BLaER1 treated with 17β-estradiol and CSF1 and Interleukin-3, amounts not matched to agents 10 nM and 100 nM (cell line): ENCODE data around the gene STING1.
"Not testable (repeated sequence)": the region's sequence is repeated elsewhere in the genome, so short reads cannot be mapped to it uniquely, and the experiment has no call there.

ENCODE experiments used
- H3K27ac ChIP-seq, 11 experiments: shearing (Covaris generic); formaldehyde crosslinking; 2 replicates each; pipeline ENCODE4 v1.8.1; 2022
- H3K27me3 ChIP-seq, 11 experiments: shearing (Covaris generic); formaldehyde crosslinking; 2 replicates each; pipeline ENCODE4 v1.8.1; 2022
- H3K36me3 ChIP-seq, 11 experiments: shearing (Covaris generic); formaldehyde crosslinking; 2 replicates each; pipeline ENCODE4 v1.8.1; 2022
- H3K4me1 ChIP-seq, 10 experiments: shearing (Covaris generic); formaldehyde crosslinking; 2 replicates each; pipeline ENCODE4 v1.8.1; 2022
- H3K4me2 ChIP-seq, 11 experiments: shearing (Covaris generic); formaldehyde crosslinking; 2 replicates each; pipeline ENCODE4 v1.8.1; 2022
- H3K4me3 ChIP-seq, 10 experiments: shearing (Covaris generic); formaldehyde crosslinking; 2 replicates each; pipeline ENCODE4 v1.8.1; 2022
- H3K9ac ChIP-seq, 11 experiments: shearing (Covaris generic); formaldehyde crosslinking; 2 replicates each; pipeline ENCODE4 v1.8.1; 2022
- H3K9me3 ChIP-seq, 11 experiments: shearing (Covaris generic); formaldehyde crosslinking; replicated peaks in 1 of 11; 2 replicates each; pipeline ENCODE4 v1.8.1; 2022
- H4K20me1 ChIP-seq, 11 experiments: shearing (Covaris generic); formaldehyde crosslinking; 2 replicates each; pipeline ENCODE4 v1.8.1; 2022
- Cebpa-rat ChIP-seq, 11 experiments: shearing (Covaris generic); IDR thresholded peaks; 2 replicates each; pipeline ENCODE4 v1.8.1; 2022

Gene STING1

DNA sequence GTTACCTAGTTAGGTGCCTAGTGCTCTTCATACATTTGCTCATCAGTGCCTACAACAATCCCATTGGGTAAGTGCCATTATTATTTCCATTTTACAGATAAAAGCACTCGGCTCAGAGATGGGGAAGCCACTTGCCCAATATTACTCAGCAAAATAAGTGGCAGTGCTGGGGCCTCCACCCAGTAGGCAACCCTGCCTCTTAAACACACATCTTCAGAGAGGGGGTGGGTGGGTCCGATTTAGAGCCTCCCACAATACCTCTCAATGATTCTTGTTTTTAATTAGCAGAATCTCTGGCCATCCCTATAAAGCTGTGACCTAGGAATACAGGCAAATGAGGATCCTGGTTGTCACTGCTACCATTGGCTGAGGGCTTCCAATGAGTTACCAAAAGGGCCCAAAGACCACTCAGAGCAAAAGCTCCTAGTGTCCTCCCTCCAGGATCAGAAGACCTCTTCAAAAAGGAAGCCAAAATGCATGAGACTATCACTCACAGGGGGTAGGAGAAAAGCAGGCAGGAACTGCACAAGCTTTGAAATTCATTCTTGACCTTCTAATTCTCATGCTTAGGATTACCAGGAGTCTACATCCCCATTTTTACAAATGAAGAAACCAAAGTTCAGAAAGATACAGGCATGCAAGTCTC, 42.5 kb upstream of the STING1 start:
- TF ChIP-seq Cebpa-rat (IDR thresholded peaks at IDR 0.05) = no peak
- Histone ChIP-seq H3K27ac (peak overlapping the region in 9 of 11 experiments; percentile 11 to 68 (median 48); a peak in 16 of 22 replicates), H3K9me3 (peaks cover 4 to 9% (median 7%) of the 10 kb centered on the region in 11 experiments; a peak in 21 of 22 replicates), H3K27me3 (no peaks in the 10 kb centered on the region), H3K36me3 (no peaks in the 10 kb centered on the region), H3K4me2 (peak overlapping the region; percentile 57 to 95 (median 74)), H4K20me1 (no peaks in the 10 kb centered on the region), H3K4me3 (no peak overlapping the region), H3K4me1 (peaks cover 24 to 82% (median 65%) of the 10 kb centered on the region in 10 experiments), H3K9ac (peak overlapping the region in 7 of 11 experiments; percentile 19 to 61 (median 41); a peak in 7 of 22 replicates)

GRCh38 chr5:139524446-139524845, 41.9 kb upstream of the STING1 start:
- peak overlapping the region in 2 of 11 experiments; percentile 1 to 4; a peak in 1 of 22 replicates for H3K9ac ChIP-seq
- H3K36me3 ChIP-seq = no peaks in the 10 kb centered on the region
- peak overlapping the region; percentile 57 to 95 (median 74) for H3K4me2 ChIP-seq
- peaks cover 24 to 82% (median 65%) of the 10 kb centered on the region in 10 experiments for H3K4me1 ChIP-seq
- peaks cover 0 to 3% (median under 1%) of the 10 kb centered on the region in 11 experiments; a peak in 4 of 22 replicates for H3K9me3 ChIP-seq
- peak overlapping the region in 1 of 11 experiments; percentile 21; a peak in 1 of 22 replicates for H3K27ac ChIP-seq
- H3K27me3 ChIP-seq = no peaks in the 10 kb centered on the region
- H3K4me3 ChIP-seq = no peak overlapping the region
- H4K20me1 ChIP-seq = no peaks in the 10 kb centered on the region
- no peak for TF ChIP-seq Cebpa-rat (IDR thresholded peaks at IDR 0.05)

DNA sequence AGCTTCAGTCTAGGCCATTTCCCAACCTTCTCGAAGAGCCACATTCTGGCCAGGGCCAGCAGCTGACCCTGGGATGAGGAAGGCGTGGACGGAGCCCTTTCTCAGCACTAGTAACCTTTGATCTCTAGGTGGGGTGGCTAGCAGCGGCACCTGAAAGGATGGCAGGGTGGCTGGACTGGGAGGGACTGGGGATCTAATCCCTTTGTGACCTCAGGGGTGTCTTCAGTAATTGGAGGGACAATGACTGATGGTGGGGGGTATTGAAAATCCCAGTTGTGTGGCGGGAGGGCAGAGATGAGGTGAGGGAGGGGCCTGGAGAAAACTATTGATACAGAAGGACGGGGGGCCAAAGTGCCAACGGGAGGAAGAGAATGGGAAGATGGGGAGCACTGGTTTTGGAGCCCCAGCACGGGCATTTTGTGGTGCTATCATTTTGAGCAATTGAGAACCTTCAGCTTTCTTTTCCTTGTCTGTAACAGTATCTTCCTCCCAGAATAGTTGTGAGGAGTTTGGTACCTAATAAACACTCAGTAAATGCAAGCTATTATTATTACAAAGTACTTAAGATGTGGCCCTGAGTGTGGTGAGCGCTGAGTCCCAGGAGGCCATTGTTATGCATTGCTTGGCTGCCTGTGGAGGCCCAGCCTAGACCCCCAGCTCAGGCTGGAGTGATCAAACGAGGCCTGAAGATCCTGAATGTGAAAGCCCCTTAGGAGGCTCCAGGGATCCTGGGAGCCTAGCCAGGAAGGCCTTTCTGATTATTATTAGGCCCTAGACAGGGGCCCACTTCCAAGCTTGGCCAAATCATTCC, 41.3 kb upstream of the STING1 start:
- peak overlapping the region in 1 of 10 experiments; percentile 22; a peak in 1 of 20 replicates for H3K4me3 ChIP-seq
- peak overlapping the region in 3 of 11 experiments; percentile 1 to 10 (median 4); a peak in 1 of 22 replicates for H3K9ac ChIP-seq
- peaks cover 25 to 83% (median 66%) of the 10 kb centered on the region in 10 experiments for H3K4me1 ChIP-seq

DNA sequence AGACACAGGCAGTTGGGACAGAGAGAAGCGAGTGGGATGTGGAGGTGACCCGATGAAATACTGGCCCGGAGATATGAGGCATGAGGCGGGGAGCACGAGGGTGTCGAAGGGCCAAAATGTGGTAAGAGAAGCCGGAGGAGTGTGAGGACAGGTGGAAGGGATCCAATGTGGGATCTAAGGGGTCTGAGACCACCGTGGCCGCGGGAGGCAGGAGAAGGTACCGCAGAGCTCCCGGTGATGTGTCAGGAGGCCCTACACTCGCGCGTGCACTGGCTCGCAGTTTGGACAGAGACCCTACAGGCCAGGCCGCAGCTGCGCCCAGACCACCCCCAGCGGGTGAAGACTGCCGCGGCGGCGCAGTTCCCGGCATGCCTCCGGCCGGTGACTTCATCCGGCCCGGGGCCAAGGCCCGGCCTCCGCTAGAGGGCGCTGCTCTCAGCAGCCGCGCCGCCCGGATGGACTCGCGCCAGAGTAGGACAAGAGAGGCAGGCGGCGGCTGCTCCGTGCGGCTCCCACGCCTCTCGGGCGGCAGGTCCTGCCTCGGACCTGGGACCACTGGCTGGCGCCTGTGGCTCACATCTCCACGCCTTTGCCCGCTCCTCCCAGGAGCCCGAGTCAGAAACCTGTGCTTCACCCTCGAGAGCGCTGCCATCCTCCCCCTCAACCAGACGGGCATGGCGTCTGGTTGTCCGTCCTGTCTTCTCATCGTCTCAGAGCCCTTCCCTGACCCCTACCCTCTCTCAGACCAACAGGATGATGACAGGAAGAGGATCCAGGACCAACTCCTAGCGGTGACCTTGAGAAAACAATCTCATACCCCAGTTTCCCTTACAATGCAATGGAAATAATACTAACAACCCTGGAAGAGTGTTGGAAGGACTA, 35.4 kb upstream of the STING1 start:
- no peaks in the 10 kb centered on the region for H4K20me1 ChIP-seq
- TF ChIP-seq Cebpa-rat (IDR thresholded peaks at IDR 0.05) = no peak

More for the DNA sequence above, 41.3 kb upstream of the STING1 start:
- Histone ChIP-seq H3K27me3 (peaks cover 0 to 3% (median 0%) of the 10 kb centered on the region in 11 experiments; a peak in 2 of 22 replicates), H3K36me3 (no peaks in the 10 kb centered on the region), H3K9me3 (no peaks in the 10 kb centered on the region), H3K27ac (peak overlapping the region in 1 of 11 experiments; percentile 21; a peak in 1 of 22 replicates), H4K20me1 (no peaks in the 10 kb centered on the region), H3K4me2 (peak overlapping the region; percentile 6 to 95 (median 73); a peak in 21 of 22 replicates)
- TF ChIP-seq Cebpa-rat (IDR thresholded peaks at IDR 0.05) = no peak

GRCh38 chr5:139514486-139514856, 31.9 kb upstream of the STING1 start:
- Histone ChIP-seq H4K20me1 (no peaks in the 10 kb centered on the region), H3K9ac (peak overlapping the region in 5 of 11 experiments; percentile 4 to 30 (median 18); a peak in 2 of 22 replicates), H3K36me3 (no peaks in the 10 kb centered on the region), H3K4me1 (peaks cover 36 to 76% (median 71%) of the 10 kb centered on the region in 10 experiments), H3K4me3 (no peak overlapping the region), H3K27ac (peak overlapping the region in 4 of 11 experiments; percentile 13 to 51 (median 30); a peak in 3 of 22 replicates), H3K9me3 (peaks cover 0 to 18% (median 9%) of the 10 kb centered on the region in 11 experiments; a peak in 17 of 22 replicates), H3K4me2 (peak overlapping the region; percentile 14 to 87 (median 80); a peak in 20 of 22 replicates), H3K27me3 (peaks cover 0 to 8% (median 0%) of the 10 kb centered on the region in 11 experiments; a peak in 2 of 22 replicates)
- TF ChIP-seq Cebpa-rat (IDR thresholded peaks at IDR 0.05) = no peak

More for the DNA sequence above, 35.4 kb upstream of the STING1 start:
- Histone ChIP-seq H3K9me3 (no peaks in the 10 kb centered on the region), H3K27me3 (peaks cover 0 to 8% (median 0%) of the 10 kb centered on the region in 11 experiments; a peak in 2 of 22 replicates), H3K4me1 (peaks cover 23 to 84% (median 68%) of the 10 kb centered on the region in 10 experiments), H3K4me3 (peak overlapping the region; percentile 47 to 70 (median 56)), H3K27ac (peak overlapping the region; percentile 57 to 83 (median 68); a peak in 21 of 22 replicates), H3K9ac (peak overlapping the region; percentile 62 to 85 (median 77)), H3K36me3 (no peaks in the 10 kb centered on the region), H3K4me2 (peak overlapping the region; percentile 77 to 96 (median 85))

DNA sequence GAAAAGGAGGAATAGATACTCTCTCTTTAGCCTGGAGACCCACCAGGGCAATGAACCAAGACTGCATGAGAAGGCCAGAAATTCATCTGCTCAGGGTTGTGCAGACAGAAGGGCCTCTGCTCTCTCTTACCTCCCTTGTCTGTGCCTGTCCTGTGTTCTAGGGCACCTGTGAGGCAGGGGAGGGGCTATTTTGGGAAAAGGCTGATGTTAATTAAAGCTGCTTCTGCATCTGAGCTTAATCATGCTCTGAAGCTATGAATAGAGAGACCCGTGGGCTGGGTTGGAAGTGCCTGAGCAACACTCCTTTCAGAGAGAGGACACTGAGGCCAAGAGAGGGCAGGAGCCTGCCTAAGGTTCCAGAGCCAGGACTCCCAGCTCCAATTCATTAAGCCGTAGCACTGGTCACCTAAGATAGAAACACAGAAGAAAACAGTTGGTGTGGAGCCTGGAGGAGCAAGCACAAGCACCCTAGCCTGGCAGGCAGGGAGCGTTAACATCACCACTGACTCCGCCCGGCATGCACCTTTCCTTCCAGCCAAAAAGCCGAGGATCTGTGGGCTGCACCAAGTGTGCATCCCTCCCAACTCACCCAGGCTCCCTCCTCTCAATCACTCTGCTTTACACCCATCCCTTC, 31.4 kb upstream of the STING1 start:
- Histone ChIP-seq H3K4me3 (no peak overlapping the region), H4K20me1 (no peaks in the 10 kb centered on the region), H3K9ac (peak overlapping the region in 9 of 11 experiments; percentile 4 to 51 (median 28); a peak in 10 of 22 replicates), H3K36me3 (no peaks in the 10 kb centered on the region), H3K9me3 (peaks cover 0 to 21% (median 9%) of the 10 kb centered on the region in 11 experiments; a peak in 17 of 22 replicates), H3K4me2 (peak overlapping the region; percentile 14 to 87 (median 80); a peak in 20 of 22 replicates), H3K27me3 (peaks cover 0 to 8% (median 0%) of the 10 kb centered on the region in 11 experiments; a peak in 2 of 22 replicates), H3K27ac (peak overlapping the region in 6 of 11 experiments; percentile 13 to 51 (median 30); a peak in 9 of 22 replicates), H3K4me1 (peaks cover 36 to 76% (median 71%) of the 10 kb centered on the region in 10 experiments)
- no peak for TF ChIP-seq Cebpa-rat (IDR thresholded peaks at IDR 0.05)

DNA sequence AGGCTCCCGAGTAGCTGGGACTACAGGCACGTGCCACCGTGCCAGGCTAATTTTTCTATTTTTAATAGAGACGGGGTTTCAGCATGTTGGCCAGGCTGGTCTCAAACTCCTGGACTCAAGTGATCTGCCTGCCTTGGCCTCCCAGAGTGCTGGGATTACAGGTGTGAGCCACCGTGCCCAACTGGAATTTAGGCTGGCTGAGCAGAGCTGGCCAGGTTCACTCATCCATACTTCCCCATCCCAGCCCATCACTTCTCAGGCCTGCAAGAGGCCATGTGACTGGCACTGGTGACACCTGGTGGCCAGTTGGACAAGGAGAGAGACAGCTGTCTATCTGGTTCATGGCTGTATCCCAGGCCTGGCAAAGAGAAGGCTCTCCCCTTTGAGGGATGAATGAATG, 30.9 kb upstream of the STING1 start:
- Histone ChIP-seq H3K9me3 (peaks cover 0 to 21% (median 9%) of the 10 kb centered on the region in 11 experiments; a peak in 17 of 22 replicates), H3K27ac (peak overlapping the region in 6 of 11 experiments; percentile 22 to 51 (median 40); a peak in 11 of 22 replicates), H3K9ac (peak overlapping the region in 5 of 11 experiments; percentile 10 to 51 (median 28); a peak in 4 of 22 replicates), H3K4me1 (peaks cover 31 to 77% (median 70%) of the 10 kb centered on the region in 10 experiments), H3K4me2 (peak overlapping the region; percentile 5 to 87 (median 80); a peak in 21 of 22 replicates)
- H3K36me3 ChIP-seq, H4K20me1 ChIP-seq, H3K27me3 ChIP-seq, H3K4me3 ChIP-seq: not testable (repeated sequence)
